IPS-11a (cell line): ENCODE measurements around the gene CD1E.
"Not testable (repeated sequence)": the region's sequence is repeated elsewhere in the genome, so short reads cannot be mapped to it uniquely, and the experiment has no call there.

Source experiments
- H3K4me3 ChIP-seq: one replicate; pipeline ENCODE4 v1.5.1; 2013; ENCODE audit warnings: low read depth, low read length, control low read depth

The CD1E gene

DNA sequence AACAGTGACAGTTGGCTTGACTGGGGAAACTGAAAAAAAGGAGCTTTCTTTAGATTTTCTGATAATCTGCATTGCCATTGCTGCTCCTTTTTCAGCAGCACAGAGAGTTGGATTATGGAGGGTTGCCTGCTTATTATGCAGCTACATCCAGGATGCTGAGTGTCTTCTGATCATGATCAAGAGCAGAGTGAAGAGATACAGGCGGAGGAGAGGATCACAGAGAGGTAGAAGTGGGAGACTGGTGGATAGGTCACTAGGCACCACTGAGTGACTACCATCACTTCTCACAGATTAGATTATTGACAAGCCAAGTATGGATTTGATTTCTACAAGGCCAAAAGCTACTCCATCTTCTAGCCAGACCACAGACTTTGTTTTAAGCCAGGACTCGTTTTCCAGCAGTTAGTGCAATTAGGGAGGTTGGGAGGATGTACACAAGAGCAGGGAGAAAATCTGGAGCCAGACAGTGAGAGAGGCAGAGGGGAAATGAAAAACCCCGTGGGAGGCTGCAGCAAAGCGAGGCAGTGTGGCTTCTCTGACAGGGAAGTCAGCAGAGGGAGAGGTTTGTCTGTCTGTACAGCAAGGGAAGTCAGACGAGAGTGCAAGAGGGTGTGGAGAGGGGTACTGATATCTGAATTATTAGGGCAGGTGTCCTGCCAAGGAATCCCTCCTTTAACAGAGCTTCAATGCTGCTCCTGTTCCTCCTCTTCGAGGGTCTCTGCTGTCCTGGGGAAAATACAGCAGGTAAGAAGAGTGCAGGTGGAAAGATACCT is at the start of gene CD1E:
Gene CD1E, plus strand, starts transcription at position 592 of the 773 bp plus-strand sequence. Its CDS starts 95 bp downstream, at position 687.
- no peak within 1 kb of the TSS for H3K4me3 ChIP-seq

DNA sequence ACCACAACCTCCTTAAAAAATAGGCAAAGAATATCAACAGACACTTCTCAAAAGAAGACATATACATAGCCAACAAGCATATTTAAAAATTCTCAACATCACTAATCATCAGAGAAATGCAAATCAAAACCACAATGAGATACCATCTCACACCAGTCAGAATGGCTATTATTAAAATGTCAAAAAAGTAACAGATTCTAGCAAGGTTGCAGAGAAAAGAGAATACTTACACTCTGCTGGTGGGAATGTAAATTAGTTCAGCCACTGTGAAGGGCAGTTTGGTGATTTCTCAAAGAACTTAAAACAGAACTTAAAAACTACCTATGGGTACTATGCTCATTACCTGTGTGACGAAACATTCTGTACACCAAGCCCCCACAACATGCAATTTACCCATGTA is 43.1 kb upstream of the CD1E start:
- no peak overlapping the region for H3K4me3 ChIP-seq

DNA sequence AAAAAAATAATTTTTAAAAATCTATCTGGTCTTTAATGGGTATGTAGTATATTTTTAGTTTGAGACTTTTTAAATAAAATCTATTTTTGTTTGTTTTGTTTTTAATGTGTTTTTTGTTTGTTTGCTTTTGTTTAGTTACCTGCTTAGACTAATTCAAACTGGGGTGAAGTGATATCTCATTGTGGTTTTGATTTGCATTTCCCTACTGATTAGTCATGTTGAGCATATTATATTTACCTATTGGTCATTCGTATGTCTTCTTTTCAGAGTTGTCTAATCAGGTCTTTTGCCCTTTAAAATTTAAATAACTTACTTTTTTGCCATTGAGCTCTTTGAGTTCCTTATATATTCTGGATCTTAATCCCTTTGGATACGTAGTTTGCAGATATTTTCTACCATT is 42.6 kb upstream of the CD1E start:
- H3K4me3 ChIP-seq = no peak overlapping the region

DNA sequence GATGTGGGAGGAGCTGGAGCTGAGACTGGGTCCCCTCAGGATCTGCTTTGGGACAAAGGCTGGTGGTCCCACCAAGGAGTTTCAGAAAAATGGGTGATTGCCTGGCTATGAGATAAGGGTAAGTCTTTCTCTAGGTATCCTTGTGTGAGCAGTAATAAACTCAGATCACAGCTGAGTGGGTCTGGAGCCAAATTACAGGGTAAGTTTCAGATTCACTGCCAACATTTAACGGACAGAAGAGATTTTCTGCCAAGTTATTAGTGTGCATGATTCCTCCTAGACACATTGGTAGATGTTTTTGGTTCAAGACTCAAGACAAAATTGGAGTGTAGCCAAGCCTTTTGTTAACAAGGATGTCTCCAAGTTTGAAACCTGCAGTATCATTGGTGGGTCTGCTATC is 29.8 kb upstream of the CD1E start:
- H3K4me3 ChIP-seq = no peak overlapping the region

DNA sequence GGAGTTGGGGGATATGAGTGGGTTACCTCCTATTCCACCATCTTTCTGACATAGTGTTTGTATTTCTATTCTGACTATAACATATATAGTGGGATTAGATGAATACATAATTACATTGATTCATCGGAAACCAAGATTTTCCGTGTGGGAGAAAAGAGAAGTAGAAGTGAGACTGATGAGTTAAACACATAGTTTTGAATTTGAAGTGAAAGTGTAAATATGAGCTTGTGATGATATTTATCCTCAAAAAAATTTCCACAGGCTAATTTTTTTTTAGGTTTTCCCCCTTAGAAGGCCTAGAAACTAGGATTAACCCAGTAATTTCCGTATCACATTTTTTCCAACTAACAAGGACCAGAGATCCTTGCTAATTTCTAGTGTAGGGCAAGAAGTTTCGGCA is 29.3 kb upstream of the CD1E start:
- H3K4me3 ChIP-seq = no peak overlapping the region

DNA sequence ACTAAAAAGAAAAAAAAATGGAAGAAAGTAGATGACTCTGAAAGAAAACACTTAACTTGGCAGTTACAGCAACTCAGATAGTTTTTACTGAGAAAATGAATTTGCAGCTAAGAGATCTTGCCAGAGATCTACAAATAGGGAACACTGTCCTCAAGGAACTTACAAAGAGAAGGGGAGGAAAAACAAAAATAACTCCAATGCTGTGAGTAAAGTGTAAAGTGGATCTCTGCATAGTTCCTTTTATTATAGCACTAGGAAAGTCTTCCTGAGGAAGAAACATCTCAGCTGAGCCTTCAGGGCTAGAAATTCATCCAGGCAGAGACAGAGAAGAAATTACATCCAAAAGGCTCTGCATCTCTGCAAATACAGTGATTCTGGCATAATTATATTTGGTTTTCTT is 26.2 kb upstream of the CD1E start:
- no peak overlapping the region for H3K4me3 ChIP-seq

DNA sequence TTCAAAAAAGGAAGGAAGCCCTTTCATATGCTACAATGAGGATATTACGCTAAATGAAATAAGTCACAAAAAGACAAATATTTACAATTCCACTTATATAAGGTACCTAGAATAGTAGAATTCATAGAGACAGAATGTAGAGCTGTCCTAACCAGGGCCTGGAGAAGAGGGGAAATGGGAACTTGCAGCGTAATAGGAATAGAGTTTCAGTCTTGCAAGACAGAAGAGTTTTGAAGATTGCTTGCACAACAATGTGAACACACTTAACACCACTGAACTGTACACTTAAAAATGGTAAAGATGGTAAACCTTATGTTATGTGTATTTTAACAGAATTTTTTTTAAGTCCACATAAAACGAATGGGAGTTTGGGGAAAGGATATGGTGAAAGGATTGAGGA is 25.3 kb upstream of the CD1E start:
- no peak overlapping the region for H3K4me3 ChIP-seq

DNA sequence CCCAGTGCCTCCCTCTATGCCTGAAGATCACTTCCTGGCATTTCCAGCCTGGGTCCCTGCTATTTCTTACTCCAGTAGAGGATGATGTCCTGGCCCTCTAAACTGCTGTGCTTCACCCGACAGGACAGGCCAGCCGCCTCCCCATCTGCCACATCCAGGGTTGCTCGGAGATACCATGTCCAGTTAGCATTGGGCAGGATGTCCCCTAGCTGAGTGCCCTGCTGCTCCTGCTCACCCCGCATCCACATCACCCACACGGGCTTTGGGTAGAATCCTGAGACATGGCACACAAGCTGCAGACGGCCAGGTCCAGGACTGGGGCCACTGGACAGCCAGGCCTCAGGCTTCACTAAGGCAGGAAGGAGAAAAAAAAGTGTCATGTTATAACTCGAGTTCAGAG is 24.4 kb upstream of the CD1E start:
- H3K4me3 ChIP-seq = no peak overlapping the region

DNA sequence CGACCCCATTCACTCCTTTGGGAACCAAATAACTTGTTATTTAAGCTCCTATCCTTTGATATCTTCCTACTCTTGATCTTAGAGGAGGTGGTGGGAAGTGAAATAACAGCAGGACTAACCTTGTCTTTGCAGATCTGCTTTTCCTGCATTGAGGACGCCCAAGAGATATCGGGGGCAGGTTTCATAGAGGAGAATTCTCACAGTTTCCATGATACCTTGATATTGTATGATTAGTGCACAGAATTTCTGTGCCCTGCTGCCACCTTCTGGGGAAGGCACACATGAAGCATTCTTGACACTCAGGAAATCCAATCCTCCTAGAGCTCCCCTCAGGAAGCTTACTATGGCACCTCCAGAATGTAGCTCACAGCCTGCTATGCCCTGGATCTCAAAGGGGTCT is 24.0 kb upstream of the CD1E start:
- H3K4me3 ChIP-seq = no peak overlapping the region

DNA sequence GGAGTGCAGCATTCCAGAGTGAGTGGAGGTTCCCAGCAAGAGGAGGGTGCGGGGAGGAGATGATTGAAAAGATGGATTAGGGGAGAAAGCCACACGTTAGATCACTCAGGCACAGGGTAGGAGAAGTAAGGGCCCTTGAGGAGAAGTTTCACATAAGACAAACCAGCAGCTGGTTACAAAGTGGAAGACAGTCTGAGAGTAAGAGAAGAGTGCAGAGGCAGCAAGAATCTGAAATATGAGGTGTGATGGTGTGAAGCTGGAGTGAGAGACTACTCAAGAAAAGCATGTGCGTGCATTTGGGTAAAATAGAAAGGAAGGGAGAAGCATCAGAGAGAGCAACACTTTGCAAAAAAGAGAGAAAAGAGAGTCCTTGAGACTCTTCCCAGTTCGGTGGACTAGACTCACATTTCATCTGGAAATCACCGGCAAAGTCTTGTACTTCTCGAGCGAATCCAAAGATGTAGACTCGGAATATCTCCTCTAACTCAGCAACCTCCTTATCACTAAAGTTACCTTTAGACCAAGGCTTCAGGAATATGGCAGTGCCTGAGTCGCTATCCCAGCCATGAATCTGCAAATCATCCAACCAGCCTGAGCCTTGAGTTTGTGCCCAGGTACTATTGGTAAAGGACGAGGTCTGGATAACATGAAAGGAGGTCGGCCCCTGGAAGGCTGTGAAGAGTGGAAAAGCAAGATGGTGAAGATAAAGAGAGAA is 23.1 kb upstream of the CD1E start:
- H3K4me3 ChIP-seq = no peak overlapping the region

DNA sequence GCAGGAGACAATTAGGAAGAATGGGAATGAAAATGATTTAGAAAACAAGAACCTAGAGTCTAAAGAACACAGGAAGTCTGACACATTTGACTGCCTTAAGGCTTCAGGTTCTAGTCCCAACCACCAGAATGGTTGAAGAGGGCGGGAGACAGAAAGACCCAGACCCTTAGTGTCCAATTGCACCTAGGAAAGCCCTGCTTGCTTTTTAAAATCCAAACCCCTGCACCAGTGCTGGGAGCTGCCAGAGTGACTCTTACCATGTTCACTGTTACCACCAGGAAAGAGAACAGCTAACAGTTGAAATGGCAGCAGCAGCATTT is 22.6 kb upstream of the CD1E start:
- H3K4me3 ChIP-seq = no peak overlapping the region

DNA sequence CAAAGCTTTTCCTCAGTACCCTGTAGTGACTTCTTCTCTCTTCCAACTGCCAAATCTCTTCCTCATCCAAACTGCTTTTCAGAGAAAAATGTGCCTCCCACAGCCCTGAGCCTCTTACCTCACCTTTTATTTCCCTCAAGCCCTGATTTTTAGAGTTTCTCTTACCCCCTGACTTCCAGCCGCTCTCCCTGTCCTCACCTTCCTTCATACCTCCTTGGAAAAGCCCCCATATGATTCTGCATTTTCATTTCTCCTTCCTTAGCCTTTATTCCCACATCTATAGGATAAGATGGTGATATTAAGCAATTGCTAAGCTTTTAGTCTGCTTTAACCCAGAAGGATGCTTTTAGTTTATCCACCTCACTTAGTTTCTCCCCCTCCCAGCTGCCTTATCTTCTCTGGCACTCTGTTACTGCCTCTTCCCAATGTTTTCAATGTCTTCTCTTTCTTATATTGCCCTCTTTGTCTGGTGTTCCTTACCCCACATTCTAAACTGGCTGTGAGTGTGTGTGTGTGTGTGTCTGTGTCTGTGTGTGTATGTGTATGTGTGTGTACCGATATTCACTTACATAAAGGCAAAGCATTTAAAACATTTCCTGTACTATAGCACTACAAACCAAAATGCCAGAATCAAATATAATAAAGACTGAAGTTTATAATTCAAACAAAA is 22.1 kb upstream of the CD1E start, which contains the start of gene CD1B:
Gene CD1B, minus strand, starts transcription at position 51 of the 670 bp plus-strand sequence. CDS start 108 bp downstream, outside the sequence.
- H3K4me3 ChIP-seq = no peak within 1 kb of the TSS

DNA sequence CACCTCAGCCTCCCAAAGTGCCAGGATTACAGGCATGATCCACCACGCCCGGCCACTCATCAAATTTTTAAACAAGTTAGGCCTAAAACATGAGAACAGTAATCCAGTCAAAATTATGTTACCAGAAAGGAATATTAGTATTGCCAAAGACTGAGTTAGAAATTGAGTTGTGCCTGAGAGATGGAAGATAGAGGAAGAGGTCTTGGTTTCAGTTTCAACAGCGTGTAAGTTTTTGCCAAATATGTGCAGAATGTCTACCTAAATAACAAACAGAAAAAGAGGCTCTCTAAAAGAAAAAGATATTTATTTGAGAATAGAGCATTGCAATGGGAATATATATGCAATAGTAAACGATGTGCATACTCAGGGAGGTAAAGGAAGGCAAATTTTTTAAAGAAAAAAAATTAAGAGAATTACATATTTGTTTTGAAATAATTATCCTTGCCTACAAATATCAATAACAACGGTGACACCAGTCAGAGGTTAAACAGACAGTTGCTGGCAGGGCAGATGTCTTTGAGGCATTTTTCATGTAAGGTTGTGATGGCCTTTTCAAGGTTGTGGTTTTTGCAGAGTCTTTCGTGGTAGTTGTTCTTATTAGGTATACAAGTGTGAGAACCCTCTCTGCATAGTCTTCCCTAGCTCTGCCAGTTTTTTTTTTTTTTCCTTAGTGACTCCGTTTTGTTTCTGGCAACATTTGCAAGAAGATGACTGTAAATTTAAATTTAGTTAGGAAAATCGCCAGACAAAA is 20.1 kb upstream of the CD1E start:
- H3K4me3 ChIP-seq = no peak overlapping the region

DNA sequence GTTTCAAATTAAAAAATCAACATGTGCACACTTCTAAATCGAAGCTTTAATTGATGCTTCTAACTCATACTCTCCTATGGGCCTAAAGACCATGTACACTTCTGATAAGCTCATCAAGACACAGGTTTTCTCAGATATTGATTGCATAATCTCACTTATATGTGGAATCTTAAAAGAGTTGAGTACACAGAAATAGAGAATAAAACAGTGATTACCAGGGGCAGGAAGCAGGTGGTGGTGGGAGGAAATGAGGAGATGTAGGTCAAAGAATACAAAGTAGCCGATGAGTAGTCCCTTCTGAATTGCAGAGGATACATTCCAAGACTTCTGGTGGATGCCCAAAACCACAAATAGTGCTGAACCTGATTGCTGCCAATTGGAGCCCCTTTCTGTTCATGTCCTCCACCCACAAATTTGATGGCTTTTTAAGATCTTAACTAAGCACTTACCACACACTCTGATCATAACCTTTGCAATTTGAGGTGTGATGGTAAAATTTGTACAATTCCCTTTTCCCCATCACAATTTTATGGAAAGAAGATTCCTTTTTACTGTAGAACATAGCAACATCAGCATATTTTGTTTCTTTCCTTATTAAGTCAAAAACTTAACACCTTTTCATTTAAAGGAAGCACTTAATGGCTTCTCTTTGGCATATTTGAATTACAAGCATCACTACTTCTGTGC is 19.0 kb upstream of the CD1E start:
- H3K4me3 ChIP-seq = no peak overlapping the region

DNA sequence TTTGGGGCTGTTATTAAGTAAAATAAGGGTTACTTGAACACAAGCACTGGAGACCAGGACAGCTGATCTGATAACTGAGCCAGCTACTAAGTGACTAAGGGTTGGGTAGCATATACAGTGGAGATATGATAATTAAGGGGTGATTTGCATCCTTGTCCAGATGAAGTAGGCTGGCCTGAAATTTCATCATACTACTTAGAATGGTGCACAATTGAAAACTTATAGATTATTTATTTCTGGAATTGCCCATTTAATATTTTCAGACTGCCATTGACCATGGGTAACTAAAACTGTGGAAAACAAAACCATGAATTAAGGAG is 18.5 kb upstream of the CD1E start:
- H3K4me3 ChIP-seq = no peak overlapping the region

DNA sequence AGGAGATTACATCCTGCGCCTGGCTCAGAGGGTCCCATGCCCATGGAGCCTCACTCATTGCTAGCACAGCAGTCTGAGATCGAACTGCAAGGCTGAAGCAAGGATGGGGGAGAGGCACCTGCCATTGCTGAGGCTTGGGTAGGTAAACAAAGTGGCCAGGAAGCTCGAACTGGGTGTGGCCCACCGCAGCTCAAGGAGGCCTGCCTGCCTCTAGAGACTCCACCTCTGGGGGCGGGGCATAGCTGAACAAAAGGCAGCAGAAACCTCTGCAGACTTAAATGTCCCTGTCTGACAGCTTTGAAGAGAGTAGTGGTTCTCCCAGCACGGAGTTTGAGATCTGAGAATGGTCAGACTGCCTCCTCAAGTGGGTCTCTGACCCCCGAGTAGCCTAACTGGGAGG is 17.3 kb upstream of the CD1E start:
- H3K4me3 ChIP-seq = not testable (repeated sequence)

DNA sequence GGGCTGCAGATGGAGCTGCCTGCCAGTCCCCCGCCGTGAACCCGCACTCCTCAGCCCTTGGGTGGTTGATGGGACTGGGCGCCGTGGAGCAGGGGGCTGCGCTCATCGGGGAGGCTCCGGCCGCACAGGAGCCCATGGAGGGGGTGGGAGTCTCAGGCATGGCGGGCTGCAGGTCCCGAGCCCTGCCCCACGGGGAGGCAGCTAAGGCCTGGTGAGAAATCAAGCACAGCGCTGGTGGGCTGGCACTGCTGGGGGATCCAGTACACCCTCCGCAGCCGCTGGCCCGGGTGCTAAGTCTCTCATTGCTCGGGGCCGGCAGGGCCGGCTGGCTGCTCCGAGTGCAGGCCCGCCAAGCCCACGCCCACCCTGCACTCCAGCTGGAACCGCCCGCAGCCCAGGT is 4.7 kb upstream of the CD1E start:
- not testable (repeated sequence) for H3K4me3 ChIP-seq

DNA sequence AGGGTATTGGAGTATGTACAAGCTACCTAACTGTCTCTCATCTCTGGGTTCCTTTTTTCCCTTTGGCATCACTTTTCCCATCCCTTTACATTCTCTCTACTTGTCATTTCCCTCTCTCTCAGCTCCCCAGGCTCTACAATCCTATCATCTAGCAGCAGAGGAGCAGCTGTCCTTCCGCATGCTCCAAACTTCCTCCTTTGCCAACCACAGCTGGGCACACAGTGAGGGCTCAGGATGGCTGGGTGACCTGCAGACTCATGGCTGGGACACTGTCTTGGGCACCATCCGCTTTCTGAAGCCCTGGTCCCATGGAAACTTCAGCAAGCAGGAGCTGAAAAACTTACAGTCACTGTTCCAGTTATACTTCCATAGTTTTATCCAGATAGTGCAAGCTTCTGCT is 561 bp downstream of the CD1E start:
- no peak overlapping the region for H3K4me3 ChIP-seq

DNA sequence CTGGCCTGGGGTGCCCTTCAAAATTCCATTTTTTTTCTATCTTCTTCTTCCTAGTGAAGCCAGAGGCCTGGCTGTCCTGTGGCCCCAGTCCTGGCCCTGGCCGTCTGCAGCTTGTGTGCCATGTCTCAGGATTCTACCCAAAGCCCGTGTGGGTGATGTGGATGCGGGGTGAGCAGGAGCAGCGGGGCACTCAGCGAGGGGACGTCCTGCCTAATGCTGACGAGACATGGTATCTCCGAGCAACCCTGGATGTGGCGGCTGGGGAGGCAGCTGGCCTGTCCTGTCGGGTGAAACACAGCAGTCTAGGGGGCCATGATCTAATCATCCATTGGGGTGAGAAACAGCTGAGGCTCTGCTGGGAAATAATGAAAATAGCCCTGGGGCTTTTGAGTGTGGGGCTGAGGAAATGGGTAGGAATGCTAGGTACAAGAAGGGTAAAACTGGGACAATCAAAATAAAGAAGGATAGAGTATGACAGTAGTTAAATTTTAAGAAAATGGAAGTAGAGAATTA is 2.1 kb downstream of the CD1E start:
- no peak overlapping the region for H3K4me3 ChIP-seq

DNA sequence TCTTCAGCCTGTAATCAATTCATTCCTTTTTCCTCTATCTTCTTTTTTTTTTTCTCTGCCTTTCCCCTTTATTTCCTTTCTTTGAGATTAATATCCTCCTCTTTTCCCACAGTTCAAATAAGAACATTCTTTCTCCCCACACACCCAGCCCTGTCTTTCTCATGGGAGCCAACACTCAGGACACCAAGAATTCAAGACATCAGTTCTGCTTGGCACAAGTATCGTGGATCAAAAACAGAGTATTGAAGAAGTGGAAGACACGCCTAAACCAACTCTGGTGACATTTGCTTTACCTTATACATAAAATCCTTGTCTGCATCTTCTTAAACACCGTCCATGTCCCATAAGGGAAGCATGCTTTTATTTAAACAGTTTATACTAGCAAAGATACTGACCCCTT is 2.9 kb downstream of the CD1E start:
- H3K4me3 ChIP-seq = no peak overlapping the region

DNA sequence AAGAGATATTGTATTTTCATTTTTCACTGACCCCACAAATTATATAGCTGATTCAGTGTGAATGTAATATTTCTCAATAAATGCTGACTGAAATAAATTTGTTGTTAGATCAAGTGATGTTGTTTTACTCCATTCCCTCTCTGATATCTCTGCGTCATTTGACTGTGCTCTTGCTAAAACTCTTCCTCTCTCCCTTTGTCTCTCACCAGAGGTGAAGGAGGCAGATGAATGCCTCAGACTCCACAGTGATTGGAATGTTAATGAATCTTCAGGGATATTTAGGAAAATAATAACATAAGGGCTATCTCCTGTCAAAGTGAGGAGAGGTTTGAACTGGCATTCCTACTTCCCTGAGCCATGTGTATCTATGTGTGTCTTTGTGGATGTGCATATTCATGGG is 3.7 kb downstream of the CD1E start:
- H3K4me3 ChIP-seq = no peak overlapping the region
